Regular cardiac myocyte (primary cell): ENCODE data around the gene MMRN2. TPM values are rescaled to one million over a fixed set of nuclear protein-coding genes. Genes with fewer than 3 reads are reported as not detected.

ENCODE experiments used
- total RNA-seq: library from RNA; depleted of rRNA; stranded (reverse); fragments of >200 nt; gene quantifications from 2 replicates; pipeline ENCODE4 v1.2.3, GENCODE V29; 2014

The MMRN2 gene
- 5.4 and 9.0 TPM in 2 replicates for total RNA-seq

DNA sequence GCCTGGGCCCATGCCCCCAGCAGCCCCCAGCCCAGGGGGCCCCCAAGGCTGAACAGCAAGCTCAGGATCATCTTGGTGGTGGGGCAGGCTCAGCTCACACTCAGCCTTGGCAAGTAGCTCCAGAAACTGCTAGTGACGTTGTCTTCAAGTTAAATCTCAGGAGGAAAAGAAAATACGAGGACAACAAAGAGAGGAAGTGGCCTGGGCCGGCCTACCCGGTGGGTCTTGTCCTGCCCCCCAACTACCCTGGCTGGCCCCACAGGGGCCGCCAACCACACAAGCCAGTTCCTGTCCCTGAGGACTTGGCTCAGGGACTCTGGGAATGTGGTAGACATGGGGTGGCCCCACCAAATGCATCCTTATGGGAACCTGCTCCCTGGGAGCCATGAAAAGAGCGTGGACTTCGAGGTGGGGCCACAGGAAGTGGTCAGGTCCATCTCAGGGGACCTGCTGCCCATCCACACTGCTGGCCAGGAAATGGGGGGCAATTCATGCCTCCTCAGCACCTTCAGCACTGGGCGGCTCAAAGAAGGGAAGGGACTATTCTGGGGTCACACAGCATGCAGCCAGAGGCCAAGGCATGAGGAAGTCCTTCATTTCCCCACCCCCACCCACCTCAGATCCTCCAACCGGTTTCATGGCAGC, at the start of gene MMRN2:
MMRN2 (minus strand) TSS at position 145 of the 645 bp plus-strand sequence; CDS start at position 71, 74 bp downstream.

GRCh38 chr10:86968271-86968993, 11.0 kb upstream of the MMRN2 start, which contains the start of gene ADIRF:
ADIRF (plus strand) TSS chr10:86968482; CDS start chr10:86968545, 63 bp downstream.

GRCh38 chr10:86958116-86958900, 893 bp upstream of the MMRN2 start, which contains the start of gene SNCG:
SNCG (plus strand) TSS chr10:86958599; CDS start chr10:86958698, 99 bp downstream.

Other genes with a start within 250 kb of the MMRN2 start
- 54.8 and 73.9 TPM in 2 replicates for gene BMPR1A, start 201.0 kb downstream of the MMRN2 start, total RNA-seq
- gene SNCG, start 984 bp upstream of the MMRN2 start, total RNA-seq, result 26.3 and 36.1 TPM in 2 replicates
- gene ADIRF, start 10.9 kb upstream of the MMRN2 start, total RNA-seq, result 29.3 and 69.4 TPM in 2 replicates
- not detected in 2 replicates for gene FAM25A, start 62.7 kb upstream of the MMRN2 start, total RNA-seq
- 227 and 276 TPM in 2 replicates for gene GLUD1, start 137.2 kb upstream of the MMRN2 start, total RNA-seq
- 25.7 and 31.6 TPM in 2 replicates for gene SHLD2, start 137.6 kb upstream of the MMRN2 start, total RNA-seq